Measurements from ENCODE around the gene ARHGAP26. TPM values are rescaled to one million over a fixed set of nuclear protein-coding genes. Genes with fewer than 3 reads are reported as not detected.

ARHGAP26 gene
- total RNA-seq, 1 donor from 2014 or later = 20.0 TPM

- Mint-ChIP-seq H3K9me3 (no peaks in the 10 kb centered on the region), H3K4me3 (no peak overlapping the region), H3K36me3 (ENCODE audit: low read depth) (peaks cover 4% of the 10 kb centered on the region), H3K4me1 (ENCODE audit: low read depth) (peaks cover 62% of the 10 kb centered on the region), H3K27me3 (ENCODE audit: insufficient read depth) (peaks cover 2% of the 10 kb centered on the region), H3K27ac (no peak overlapping the region)
- intact Hi-C loops (cut with micrococcal nuclease) = no loop called here
- no peak for DNase-seq (ENCODE audit: low spot score)
Observed at GRCh38 chr5:142779163-142779840, 9.1 kb downstream of the ARHGAP26 start.

GRCh38 chr5:142780871-142781270 lies 10.7 kb downstream of the ARHGAP26 start:
- H3K27me3 Mint-ChIP-seq (ENCODE audit: insufficient read depth) = peaks cover 2% of the 10 kb centered on the region
- DNase-seq (ENCODE audit: low spot score) = no peak
- peaks cover 1% of the 10 kb centered on the region for H3K36me3 Mint-ChIP-seq (ENCODE audit: low read depth)
- peaks cover 71% of the 10 kb centered on the region for H3K4me1 Mint-ChIP-seq (ENCODE audit: low read depth)
- no peaks in the 10 kb centered on the region for H3K9me3 Mint-ChIP-seq
- no peak overlapping the region for H3K27ac Mint-ChIP-seq
- no peak overlapping the region for H3K4me3 Mint-ChIP-seq
- intact Hi-C loops (cut with micrococcal nuclease) = loop anchor here (5.0 kb wide), 2 partner anchors 826 to 1046 kb away; no protein-coding TSS in a partner anchor

GRCh38 chr5:142782976-142783530 lies 12.9 kb downstream of the ARHGAP26 start:
- Mint-ChIP-seq H3K27me3 (ENCODE audit: insufficient read depth) (no peaks in the 10 kb centered on the region), H3K36me3 (ENCODE audit: low read depth) (peaks cover 1% of the 10 kb centered on the region), H3K27ac (peak overlapping the region; percentile 62), H3K4me3 (peak overlapping the region; percentile 2), H3K9me3 (no peaks in the 10 kb centered on the region), H3K4me1 (ENCODE audit: low read depth) (peaks cover 69% of the 10 kb centered on the region)
- intact Hi-C loops (cut with micrococcal nuclease) = loop anchor here (1.0 to 5.0 kb wide), 9 partner anchors 13 to 1408 kb away; partner anchors contain the start of gene ARHGAP26
- DNase-seq (ENCODE audit: low spot score) = no peak

DNA sequence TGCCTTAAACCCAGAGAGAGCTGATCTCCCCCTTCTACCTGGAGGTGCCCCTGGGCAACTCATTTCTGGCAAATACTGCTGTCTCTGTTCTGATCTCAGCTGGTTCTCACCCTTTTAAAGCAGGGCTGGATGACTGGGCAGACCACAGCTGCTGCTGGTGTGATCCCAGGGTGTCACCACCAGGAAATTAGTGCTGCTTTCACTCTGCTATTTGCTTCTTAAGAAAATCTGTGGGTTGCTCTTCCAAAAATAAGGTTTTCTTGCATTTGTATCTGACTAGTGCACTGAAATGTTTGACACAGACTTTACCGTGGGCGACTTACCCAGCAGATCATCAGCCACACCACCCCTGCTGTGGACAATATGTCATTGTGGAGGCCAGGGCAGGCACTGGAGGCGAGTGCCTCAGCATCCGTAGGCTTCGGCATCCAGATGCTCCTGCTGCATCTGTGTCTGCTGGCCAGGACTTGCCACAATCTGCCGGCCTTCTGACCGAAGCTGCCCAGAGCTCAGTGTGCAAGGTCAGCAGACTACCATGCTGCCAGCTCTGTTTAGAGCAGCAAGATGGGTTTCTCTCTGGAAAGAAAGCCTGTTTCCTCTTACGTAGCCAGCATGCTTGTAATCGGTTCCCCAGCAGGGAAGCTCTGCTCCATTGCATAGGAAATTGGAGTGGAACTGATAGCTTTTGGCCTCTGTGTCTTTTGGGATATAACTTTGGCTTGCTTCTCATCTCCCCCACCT lies 13.6 kb downstream of the ARHGAP26 start:
- peak overlapping the region; percentile 62 for H3K27ac Mint-ChIP-seq
- no peaks in the 10 kb centered on the region for H3K9me3 Mint-ChIP-seq
- H3K36me3 Mint-ChIP-seq (ENCODE audit: low read depth) = peaks cover 3% of the 10 kb centered on the region
- DNase-seq (ENCODE audit: low spot score) = peak; percentile 57
- intact Hi-C loops (cut with micrococcal nuclease) = loop anchor here (1.0 to 5.0 kb wide), 9 partner anchors 13 to 1407 kb away; partner anchors contain the start of gene ARHGAP26
- H3K4me3 Mint-ChIP-seq = peak overlapping the region; percentile 32
- peaks cover 63% of the 10 kb centered on the region for H3K4me1 Mint-ChIP-seq (ENCODE audit: low read depth)
- H3K27me3 Mint-ChIP-seq (ENCODE audit: insufficient read depth) = no peaks in the 10 kb centered on the region

DNA sequence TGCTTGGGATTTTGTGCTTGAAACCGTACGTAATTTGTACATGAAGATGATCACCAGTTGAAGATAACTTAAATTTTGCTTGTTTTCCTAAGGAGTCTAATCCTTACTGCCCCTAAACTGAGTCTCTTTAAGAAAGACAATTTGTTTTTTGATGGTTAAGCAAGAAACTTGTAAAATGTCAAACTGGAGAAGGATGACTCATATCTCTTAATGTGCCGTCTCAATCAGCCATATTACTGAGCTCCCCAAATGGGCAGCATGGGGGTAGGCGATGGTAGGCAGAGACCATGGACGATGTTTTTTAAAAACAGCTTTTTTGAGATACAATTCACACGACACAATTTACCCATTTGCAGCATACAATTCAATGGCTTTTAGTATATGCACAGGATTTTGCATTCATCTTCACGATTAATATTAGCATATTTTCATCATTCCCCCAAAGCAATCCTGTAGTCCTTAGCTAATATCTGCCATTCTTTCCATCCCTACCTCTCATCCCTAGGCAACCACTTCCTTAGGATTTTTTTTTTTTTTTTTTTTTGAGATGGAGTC lies 14.3 kb downstream of the ARHGAP26 start:
- H3K36me3 Mint-ChIP-seq (ENCODE audit: low read depth) = peaks cover 4% of the 10 kb centered on the region

DNA sequence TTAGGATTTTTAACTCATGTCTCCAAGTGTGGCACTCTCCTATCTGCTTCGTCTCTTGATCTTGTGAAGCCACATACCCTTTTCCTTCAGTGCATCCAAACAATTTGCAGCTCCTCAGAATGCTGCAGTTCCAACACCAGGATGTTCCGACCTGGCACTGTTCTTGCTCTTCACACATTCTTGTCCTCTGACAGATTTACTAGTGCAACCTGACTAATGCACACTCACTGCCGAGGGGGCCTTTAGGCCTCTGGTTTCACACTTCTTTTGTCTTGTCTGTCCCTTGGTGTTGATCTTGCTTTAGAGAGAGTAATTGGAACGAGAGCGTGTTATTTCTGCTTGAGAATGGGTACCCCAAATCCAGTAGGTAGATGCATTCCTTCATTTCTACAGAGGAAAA lies 15.0 kb downstream of the ARHGAP26 start:
- no peak overlapping the region for H3K4me3 Mint-ChIP-seq
- H3K36me3 Mint-ChIP-seq (ENCODE audit: low read depth) = peaks cover 7% of the 10 kb centered on the region
- H3K27me3 Mint-ChIP-seq (ENCODE audit: insufficient read depth) = no peaks in the 10 kb centered on the region
- no peaks in the 10 kb centered on the region for H3K9me3 Mint-ChIP-seq
- intact Hi-C loops (cut with micrococcal nuclease) = no loop called here
- H3K4me1 Mint-ChIP-seq (ENCODE audit: low read depth) = peaks cover 58% of the 10 kb centered on the region
- H3K27ac Mint-ChIP-seq = no peak overlapping the region
- no peak for DNase-seq (ENCODE audit: low spot score)

More for the DNA sequence above, 14.3 kb downstream of the ARHGAP26 start:
- Mint-ChIP-seq H3K27me3 (ENCODE audit: insufficient read depth) (no peaks in the 10 kb centered on the region), H3K4me1 (ENCODE audit: low read depth) (peaks cover 56% of the 10 kb centered on the region), H3K9me3 (no peaks in the 10 kb centered on the region), H3K4me3 (peak overlapping the region; percentile 32), H3K27ac (peak overlapping the region; percentile 62)
- intact Hi-C loops (cut with micrococcal nuclease) = loop anchor here (5.0 kb wide), 2 partner anchors 823 to 1043 kb away; no protein-coding TSS in a partner anchor
- DNase-seq (ENCODE audit: low spot score) = no peak

GRCh38 chr5:142789206-142789605 lies 19.0 kb downstream of the ARHGAP26 start:
- Mint-ChIP-seq H3K27ac (no peak overlapping the region), H3K9me3 (no peaks in the 10 kb centered on the region), H3K4me1 (ENCODE audit: low read depth) (peaks cover 26% of the 10 kb centered on the region), H3K36me3 (ENCODE audit: low read depth) (peaks cover 9% of the 10 kb centered on the region), H3K27me3 (ENCODE audit: insufficient read depth) (no peaks in the 10 kb centered on the region), H3K4me3 (no peak overlapping the region)
- no peak for DNase-seq (ENCODE audit: low spot score)
- intact Hi-C loops (cut with micrococcal nuclease) = no loop called here

- H3K4me1 Mint-ChIP-seq (ENCODE audit: low read depth) = peaks cover 24% of the 10 kb centered on the region
- H3K27ac Mint-ChIP-seq = no peak overlapping the region
- H3K36me3 Mint-ChIP-seq (ENCODE audit: low read depth) = peaks cover 16% of the 10 kb centered on the region
- no peak for DNase-seq (ENCODE audit: low spot score)
- intact Hi-C loops (cut with micrococcal nuclease) = no loop called here
- no peaks in the 10 kb centered on the region for H3K27me3 Mint-ChIP-seq (ENCODE audit: insufficient read depth)
- H3K4me3 Mint-ChIP-seq = no peak overlapping the region
- H3K9me3 Mint-ChIP-seq = no peaks in the 10 kb centered on the region
Observed at GRCh38 chr5:142792012-142792864, 22.1 kb downstream of the ARHGAP26 start.

- Mint-ChIP-seq H3K27me3 (ENCODE audit: insufficient read depth) (no peaks in the 10 kb centered on the region), H3K36me3 (ENCODE audit: low read depth) (peaks cover 16% of the 10 kb centered on the region), H3K27ac (no peak overlapping the region), H3K9me3 (no peaks in the 10 kb centered on the region), H3K4me3 (no peak overlapping the region), H3K4me1 (ENCODE audit: low read depth) (peaks cover 28% of the 10 kb centered on the region)
- intact Hi-C loops (cut with micrococcal nuclease) = no loop called here
- no peak for DNase-seq (ENCODE audit: low spot score)
Observed at GRCh38 chr5:142792865-142793232, 22.7 kb downstream of the ARHGAP26 start.

GRCh38 chr5:142794537-142794936 lies 24.4 kb downstream of the ARHGAP26 start:
- H3K27me3 Mint-ChIP-seq (ENCODE audit: insufficient read depth) = no peaks in the 10 kb centered on the region
- DNase-seq (ENCODE audit: low spot score) = no peak
- no peak overlapping the region for H3K27ac Mint-ChIP-seq
- H3K4me3 Mint-ChIP-seq = no peak overlapping the region
- peaks cover 15% of the 10 kb centered on the region for H3K36me3 Mint-ChIP-seq (ENCODE audit: low read depth)
- no peaks in the 10 kb centered on the region for H3K9me3 Mint-ChIP-seq
- H3K4me1 Mint-ChIP-seq (ENCODE audit: low read depth) = peaks cover 44% of the 10 kb centered on the region
- intact Hi-C loops (cut with micrococcal nuclease) = no loop called here

GRCh38 chr5:142795251-142795650 lies 25.1 kb downstream of the ARHGAP26 start:
- Mint-ChIP-seq H3K4me1 (ENCODE audit: low read depth) (peaks cover 47% of the 10 kb centered on the region), H3K4me3 (no peak overlapping the region), H3K27me3 (ENCODE audit: insufficient read depth) (no peaks in the 10 kb centered on the region), H3K9me3 (no peaks in the 10 kb centered on the region), H3K36me3 (ENCODE audit: low read depth) (peaks cover 12% of the 10 kb centered on the region), H3K27ac (no peak overlapping the region)
- no peak for DNase-seq (ENCODE audit: low spot score)
- intact Hi-C loops (cut with micrococcal nuclease) = no loop called here

DNA sequence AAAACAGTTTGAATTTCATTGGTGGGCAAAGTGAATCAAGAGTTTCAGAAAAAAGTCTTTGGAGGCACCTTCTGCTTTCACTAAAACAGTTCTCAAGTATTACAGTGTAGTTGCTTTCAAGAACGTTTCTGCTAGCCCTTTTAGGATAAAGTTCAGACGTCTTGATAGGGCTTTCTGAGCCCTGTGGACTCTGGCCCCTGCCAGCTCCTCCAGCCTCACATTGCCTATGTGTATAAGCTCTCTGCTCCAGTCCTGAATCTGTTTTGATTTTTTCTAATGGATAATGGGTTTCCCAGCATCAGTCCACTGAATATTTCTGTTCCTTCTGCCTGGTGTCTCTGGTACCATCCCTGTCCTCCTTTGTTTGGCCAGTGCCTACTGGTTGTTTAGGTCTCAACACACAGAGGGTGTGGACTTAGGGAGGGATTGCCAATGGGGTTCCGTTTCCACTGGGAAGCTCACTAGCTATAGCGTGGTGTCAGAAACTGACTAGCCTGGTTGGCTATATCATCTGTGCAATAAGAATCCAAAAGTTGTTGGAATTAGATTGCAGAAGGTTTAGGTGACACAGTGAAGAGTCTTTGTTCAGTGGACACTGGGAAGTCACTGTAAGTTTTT lies 26.4 kb downstream of the ARHGAP26 start:
- Mint-ChIP-seq H3K4me1 (ENCODE audit: low read depth) (peaks cover 61% of the 10 kb centered on the region), H3K4me3 (no peak overlapping the region), H3K36me3 (ENCODE audit: low read depth) (peaks cover 10% of the 10 kb centered on the region), H3K9me3 (no peaks in the 10 kb centered on the region), H3K27me3 (ENCODE audit: insufficient read depth) (no peaks in the 10 kb centered on the region), H3K27ac (no peak overlapping the region)
- intact Hi-C loops (cut with micrococcal nuclease) = no loop called here
- DNase-seq (ENCODE audit: low spot score) = no peak

Data from activated T-helper 1 cell treated with anti-CD3 and anti-CD28 coated beads, Interleukin-12 subunit alpha, Interleukin-12 subunit beta, Interleukin-2, Interleukin-4 antibody, amounts not matched to agents 30 ng/mL and 10 ng/mL and 1 ng/mL, durations not matched to agents 14 hours and 24 hours and 36 hours (primary cell).